Right lobe of liver (tissue), 6 donors: ENCODE results near the gene VAV3. TPM values are rescaled to one million over a fixed set of nuclear protein-coding genes. Genes with fewer than 3 reads are reported as not detected.
"Not testable (repeated sequence)": the region's sequence is repeated elsewhere in the genome, so short reads cannot be mapped to it uniquely, and the experiment has no call there.

Experiments
- ATAC-seq, 4 donors: fragments of 200-7000 bp; cut with Tn5 transposase; one replicate each; pipeline ENCODE4 v1.9.1; 2020; ENCODE audit warnings: mild to moderate bottlenecking in 4 of 4, moderate library complexity in 4 of 4
- DNase-seq, 3 donors: peaks; one replicate each; pipeline ENCODE4 v3.0.0-alpha.2; 2020
- H3K27ac ChIP-seq, 3 donors: fragments of 200-600 bp; one replicate each; pipeline ENCODE4 v1.8.0; 2022
- H3K27me3 ChIP-seq, 2 donors: fragments of 200-600 bp; one replicate each; pipeline ENCODE4 v1.8.0; 2022
- H3K36me3 ChIP-seq, 4 donors: fragments of 200-600 bp; sonication (generic) in 1 of 4; one replicate each; pipeline versions ENCODE4 v1.5.1 to v1.8.0; 2017 to 2022; ENCODE audit warnings: control low read depth in 1 of 4
- H3K4me1 ChIP-seq, 4 donors: fragments of 200-600 bp; sonication (generic) in 1 of 4; one replicate each; pipeline versions ENCODE4 v1.5.1 to v1.8.0; 2017 to 2022; ENCODE audit warnings: control low read depth in 1 of 4
- H3K4me3 ChIP-seq, 3 donors: fragments of 200-600 bp; one replicate each; pipeline ENCODE4 v1.8.0; 2022
- H3K9me3 ChIP-seq, 4 donors: fragments of 200-600 bp; sonication (generic) in 1 of 4; one replicate each; pipeline versions ENCODE4 v1.5.1 to v1.8.0; 2017 to 2022; ENCODE audit warnings: control low read depth in 1 of 4
- CTCF ChIP-seq, 4 donors: fragments of 200-600 bp in 3 of 4; fragments of 450-650 bp in 1 of 4; IDR thresholded peaks; one replicate each; pipeline versions ENCODE4 v1.5.1 to v1.8.0; 2016 to 2022; ENCODE audit warnings: antibody characterized with exemption in 4 of 4, mild to moderate bottlenecking in 2 of 4
- POLR2A ChIP-seq: fragments of 450-650 bp; IDR thresholded peaks from one replicate; pipeline ENCODE4 v1.6.1; 2017; ENCODE audit warnings: antibody characterized with exemption, mild to moderate bottlenecking
- WGBS: methylation state at CpG from one replicate; pipeline ENCODE4 v1.1.6; 2018; ENCODE audit warnings: low coverage, low lambda C conversion rate; ENCODE audit not compliant: insufficient coverage; ENCODE audit errors: missing lambda C conversion rate; 5-methylcytosine and 5-hydroxymethylcytosine counted together
- intact Hi-C, 2 donors: fragments of 100-400 bp; cut with DNase I; formaldehyde crosslinking; loops; one replicate each; pipeline versions ENCODE4 v1.11.2 to v1.14.1; 2022
- total RNA-seq, 6 experiments: library from RNA; depleted of rRNA in 2 of 6; stranded (reverse); fragments of >200 nt in 2 of 6; fragmentation: NEBNext Ultra II Directional in 3 of 6; extraction: Animal tissue kit (Norgen Biotek cat#: 25700) in 3 of 6; gene quantifications; one replicate each; pipeline versions ENCODE4 v1.1.0 to v1.2.4, GENCODE V29; 2016 to 2023
- donor health status: DM: no; HTN: yes; CAD: no.
- donor health status: DM: no; HTN: no; CAD: no.
- donor health status: DM: no; HTN: no; CAD: no.
- donor health status: DM: no; HTN: yes; CAD: no.
- donor health status: DM: no; HTN: yes; CAD: no.

VAV3 gene
- total RNA-seq, 6 experiments from 2014 or later, result 0.77 to 3.6 (median 1.5) TPM

GRCh38 chr1:107739651-107740050 is 225.3 kb downstream of the VAV3 start:
- Histone ChIP-seq H3K9me3 (no peaks in the 10 kb centered on the region), H3K27ac (no peak overlapping the region), H3K4me3 (no peak overlapping the region), H3K4me1 (no peaks in the 10 kb centered on the region), H3K27me3 (no peaks in the 10 kb centered on the region), H3K36me3 (no peaks in the 10 kb centered on the region)
- TF ChIP-seq CTCF (IDR thresholded peaks at IDR 0.05), result no peak
- TF ChIP-seq POLR2A, result no peak
- WGBS, result 82% methylated on average over 1 of the region's 2 CpGs
- ATAC-seq (no peak), DNase-seq (no peak)
- intact Hi-C loops, result no loop called here

- 59% methylated on average over 4 of the region's 4 CpGs for WGBS
- DNase-seq (no peak), ATAC-seq (peak; percentile 38 to 63 (median 44))
- Histone ChIP-seq H3K4me1 (no peaks in the 10 kb centered on the region), H3K27me3 (no peaks in the 10 kb centered on the region), H3K9me3 (no peaks in the 10 kb centered on the region), H3K36me3 (no peaks in the 10 kb centered on the region), H3K4me3 (no peak overlapping the region), H3K27ac (no peak overlapping the region)
- TF ChIP-seq CTCF (IDR thresholded peaks at IDR 0.05) (no peak), POLR2A (no peak)
- intact Hi-C loops, result no loop called here
Observed at GRCh38 chr1:107739201-107739600, 225.8 kb downstream of the VAV3 start.

- 66% methylated on average over 7 of the region's 7 CpGs for WGBS
- H3K27me3 ChIP-seq, H3K36me3 ChIP-seq, ATAC-seq, intact Hi-C loops, H3K9me3 ChIP-seq, H3K27ac ChIP-seq, H3K4me1 ChIP-seq, H3K4me3 ChIP-seq, DNase-seq: not testable (repeated sequence)
Observed at GRCh38 chr1:107733401-107733800, 231.6 kb downstream of the VAV3 start.

- Histone ChIP-seq H3K27ac (no peak overlapping the region), H3K9me3 (no peaks in the 10 kb centered on the region), H3K4me1 (no peaks in the 10 kb centered on the region), H3K36me3 (no peaks in the 10 kb centered on the region), H3K27me3 (no peaks in the 10 kb centered on the region), H3K4me3 (no peak overlapping the region)
- TF ChIP-seq CTCF (IDR thresholded peaks at IDR 0.05), result no peak
- no peak for TF ChIP-seq POLR2A
- intact Hi-C loops, result no loop called here
- 88% methylated on average over 2 of the region's 2 CpGs for WGBS
- DNase-seq, result no peak
- ATAC-seq, result no peak
Observed at GRCh38 chr1:107727866-107728265, 237.1 kb downstream of the VAV3 start.

GRCh38 chr1:107726860-107727259 is 238.1 kb downstream of the VAV3 start:
- Histone ChIP-seq H3K4me1 (no peaks in the 10 kb centered on the region), H3K36me3 (no peaks in the 10 kb centered on the region), H3K4me3 (no peak overlapping the region), H3K27me3 (no peaks in the 10 kb centered on the region), H3K27ac (no peak overlapping the region), H3K9me3 (no peaks in the 10 kb centered on the region)
- ATAC-seq (no peak), DNase-seq (no peak)
- TF ChIP-seq POLR2A (no peak), CTCF (IDR thresholded peaks at IDR 0.05) (no peak)
- intact Hi-C loops, result no loop called here
- 50% methylated on average over 2 of the region's 2 CpGs for WGBS
